HG03565 (cell line): ENCODE measurements around the gene TTC3.
A peak's percentile ranks its signal among the peaks of the same experiment; 100 is the strongest.

Experiments used
- ATAC-seq: cut with Tn5 transposase; IDR thresholded peaks from one replicate; pipeline ENCODE4 v1.9.1; 2021; ENCODE audit warnings: mild to moderate bottlenecking, moderate library complexity; ENCODE audit not compliant: unreplicated experiment

Gene TTC3

DNA sequence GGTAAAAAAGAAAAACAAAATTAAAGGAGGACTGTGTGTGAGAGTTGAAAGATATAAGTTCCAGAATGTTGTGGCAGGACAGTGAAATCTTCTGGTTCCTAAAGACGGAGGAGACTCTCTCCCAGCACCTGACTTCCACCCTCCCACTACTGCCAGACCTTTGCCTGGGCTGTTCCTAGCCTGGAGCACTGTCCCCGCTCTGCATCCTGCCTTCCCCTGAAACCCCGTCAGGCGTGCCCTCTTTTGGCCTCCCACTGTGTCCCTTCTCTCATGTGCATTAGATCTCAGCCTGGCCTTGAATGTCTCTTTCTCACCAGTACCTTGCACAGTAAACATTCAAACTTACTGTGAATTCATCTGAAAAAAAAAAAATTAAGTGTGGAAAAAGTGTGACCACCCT is 120.0 kb downstream of the TTC3 start:
- ATAC-seq, result no peak

- no peak for ATAC-seq
Observed at GRCh38 chr21:37193676-37194075, 120.6 kb downstream of the TTC3 start.

GRCh38 chr21:37195059-37195458 is 122.0 kb downstream of the TTC3 start:
- no peak for ATAC-seq

- ATAC-seq, result no peak
Observed at GRCh38 chr21:37195610-37196009, 122.6 kb downstream of the TTC3 start.

DNA sequence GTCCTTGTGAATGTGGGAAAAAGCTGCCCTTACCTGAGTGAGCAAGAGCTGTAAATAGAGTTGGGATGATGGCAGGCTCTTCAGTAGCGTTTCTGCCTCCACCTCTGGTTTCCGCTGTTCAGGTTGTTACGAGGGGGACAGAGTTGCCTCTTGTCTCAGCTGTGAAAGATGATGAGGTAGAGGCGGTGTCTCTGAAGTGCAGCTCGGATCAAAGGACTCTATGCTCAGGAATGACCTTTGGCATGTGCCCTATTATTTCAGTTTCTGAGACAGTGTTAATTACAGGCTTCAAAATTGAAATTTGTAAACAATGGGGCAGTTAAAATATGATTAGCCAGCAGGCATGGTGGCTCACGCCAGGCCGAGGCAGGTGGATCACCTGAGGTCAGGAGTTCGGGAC is 123.8 kb downstream of the TTC3 start:
- no peak for ATAC-seq

DNA sequence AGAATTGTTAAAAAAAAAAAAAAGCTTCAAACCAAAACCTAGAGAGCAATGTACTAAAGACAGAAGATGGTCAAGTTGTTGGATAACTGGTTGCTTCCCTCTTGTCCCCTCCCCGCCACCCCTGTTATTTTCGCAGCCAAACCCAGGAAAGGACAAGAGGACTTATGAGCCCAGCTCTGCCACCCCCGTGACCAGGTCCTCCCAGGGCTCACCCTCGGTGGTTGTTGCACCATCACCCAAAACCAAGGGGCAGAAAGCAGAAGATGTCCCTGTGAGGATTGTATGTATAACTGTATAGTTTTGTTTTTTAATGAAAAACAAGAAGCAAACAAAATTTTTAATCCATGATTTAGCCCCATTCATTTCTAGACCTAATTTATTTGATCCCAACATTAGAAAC is 124.7 kb downstream of the TTC3 start:
- no peak for ATAC-seq

DNA sequence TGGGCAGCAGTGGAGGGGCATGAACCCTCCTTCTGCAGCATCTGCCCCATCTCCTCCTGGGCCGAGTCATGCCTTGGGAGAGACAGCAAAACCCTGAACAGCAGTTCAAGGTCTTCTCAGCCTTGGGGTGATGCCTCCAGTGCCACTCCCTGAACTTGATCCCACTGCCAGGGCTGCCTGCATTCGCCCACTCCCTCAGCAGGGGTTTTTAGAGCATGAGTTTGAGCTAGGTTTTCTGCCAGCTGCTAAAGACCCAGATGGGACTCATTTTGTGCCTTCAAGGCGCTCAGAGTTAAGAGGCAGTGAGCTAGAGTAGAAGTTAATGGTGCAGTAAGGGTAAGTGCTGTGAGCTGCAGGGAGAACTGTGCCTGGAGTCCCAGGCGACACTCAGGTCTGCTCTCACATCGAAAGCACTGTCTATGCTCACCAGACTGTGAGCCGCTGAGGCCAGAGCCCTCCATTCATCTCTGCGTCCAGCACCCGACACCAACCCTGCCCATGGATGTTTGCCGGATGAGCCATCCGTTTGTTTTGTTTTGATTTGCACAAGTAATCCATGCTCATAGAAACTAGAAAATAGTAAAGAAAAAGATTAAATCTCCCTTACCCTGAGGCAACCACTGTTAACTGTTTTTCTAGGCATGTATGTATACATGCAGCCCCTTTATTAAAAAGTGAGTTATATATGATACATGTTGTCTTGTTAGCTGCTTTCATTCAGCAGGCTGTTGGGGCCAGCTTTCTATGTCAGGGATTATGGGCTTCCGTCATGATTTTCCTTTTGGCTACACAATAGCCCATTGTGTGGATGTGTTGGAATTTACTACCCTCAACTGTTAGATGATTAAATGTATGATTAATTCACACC is 126.2 kb downstream of the TTC3 start:
- no peak for ATAC-seq

GRCh38 chr21:37200641-37201480 is 127.8 kb downstream of the TTC3 start:
- no peak for ATAC-seq

DNA sequence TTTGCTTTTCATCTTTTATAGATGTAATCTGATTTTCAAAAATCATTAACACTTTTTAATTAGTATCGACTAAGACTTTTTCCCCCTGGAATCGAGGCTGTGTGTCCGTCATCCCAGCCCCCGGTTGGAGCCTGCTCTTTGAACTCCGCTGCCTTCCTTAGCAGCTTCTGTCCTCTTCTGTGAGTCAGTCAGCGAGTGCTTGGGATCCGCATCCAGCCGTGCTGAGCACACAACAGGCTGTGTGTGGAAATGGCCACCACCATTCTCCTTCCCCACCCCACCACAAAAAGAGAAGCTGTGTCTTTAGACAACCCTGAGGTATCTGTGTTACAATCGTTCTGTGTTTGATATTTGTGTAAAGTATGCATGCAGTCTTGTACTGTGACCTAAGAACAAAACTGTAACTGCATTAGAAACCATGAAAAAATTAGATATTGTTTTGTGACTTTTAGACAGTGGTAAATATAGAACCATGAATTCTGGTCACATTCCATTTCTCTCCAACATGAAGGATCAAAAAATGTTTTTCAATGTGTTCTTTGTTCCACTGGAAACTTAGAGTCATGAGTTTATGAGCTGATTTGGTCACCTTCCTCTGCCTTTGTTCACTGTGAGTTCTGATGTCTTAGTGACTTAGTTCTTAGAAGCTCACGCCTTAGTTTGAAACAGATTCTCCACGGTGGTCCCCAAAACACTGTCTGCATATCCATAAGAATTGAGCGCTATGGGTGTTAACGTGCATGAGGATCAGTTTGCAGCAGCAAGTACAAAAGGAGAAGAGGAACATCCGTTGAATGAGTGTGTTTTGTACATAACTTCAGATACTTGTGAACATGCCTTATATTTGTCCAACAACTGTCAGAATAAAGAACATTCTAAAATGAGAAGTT is 129.4 kb downstream of the TTC3 start:
- ATAC-seq, result no peak

- ATAC-seq, result no peak
Observed at GRCh38 chr21:37204580-37204979, 131.5 kb downstream of the TTC3 start.

DNA sequence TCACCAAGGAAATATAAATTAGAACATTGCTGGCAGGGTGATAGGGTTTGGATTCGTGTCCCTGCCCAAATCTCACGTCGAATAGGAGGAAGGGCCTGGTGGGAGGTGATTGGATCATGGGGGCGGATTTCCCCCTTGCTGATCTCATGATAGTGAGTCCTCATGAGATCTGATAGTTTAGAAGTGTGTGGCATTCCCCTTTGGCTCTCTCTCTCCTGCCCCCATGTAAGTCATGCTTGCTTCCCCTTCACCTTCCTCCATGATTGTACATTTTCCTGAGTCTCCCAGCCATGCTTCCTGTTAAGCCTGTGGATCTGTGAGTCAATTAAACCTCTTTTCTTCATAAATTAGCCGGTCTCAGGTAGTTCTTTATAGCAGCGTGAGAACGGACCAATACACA is 133.4 kb downstream of the TTC3 start:
- no peak for ATAC-seq

DNA sequence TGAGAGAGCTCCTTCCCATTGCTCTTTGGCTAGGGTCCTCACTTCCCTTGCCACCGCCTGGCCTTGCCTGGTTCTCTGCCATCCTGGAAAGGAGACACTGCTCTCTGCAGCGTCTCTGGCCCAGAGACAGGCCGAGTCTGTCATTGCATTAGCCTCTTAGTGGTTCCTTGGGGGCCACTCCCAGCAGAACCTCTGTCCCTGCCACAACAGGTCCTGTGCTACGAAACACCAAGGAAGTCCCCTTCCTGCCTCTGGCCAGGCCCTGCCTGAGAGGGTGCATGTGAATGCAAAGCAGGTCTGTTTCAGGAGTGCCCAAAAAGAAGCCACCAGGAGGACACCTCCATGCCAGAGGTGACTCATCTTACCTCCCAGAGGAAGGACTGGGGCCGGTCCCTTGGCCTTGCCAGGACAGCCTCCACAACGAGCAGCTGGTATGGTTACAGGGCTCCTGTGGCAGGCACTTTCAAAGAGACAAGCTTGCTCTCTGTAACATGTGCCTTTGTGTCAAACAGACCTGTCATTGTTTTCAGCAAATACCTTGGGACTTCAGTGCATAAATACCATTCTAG is 134.5 kb downstream of the TTC3 start:
- peak; percentile 53 for ATAC-seq

GRCh38 chr21:37208056-37208721 is 135.1 kb downstream of the TTC3 start:
- ATAC-seq, result no peak

DNA sequence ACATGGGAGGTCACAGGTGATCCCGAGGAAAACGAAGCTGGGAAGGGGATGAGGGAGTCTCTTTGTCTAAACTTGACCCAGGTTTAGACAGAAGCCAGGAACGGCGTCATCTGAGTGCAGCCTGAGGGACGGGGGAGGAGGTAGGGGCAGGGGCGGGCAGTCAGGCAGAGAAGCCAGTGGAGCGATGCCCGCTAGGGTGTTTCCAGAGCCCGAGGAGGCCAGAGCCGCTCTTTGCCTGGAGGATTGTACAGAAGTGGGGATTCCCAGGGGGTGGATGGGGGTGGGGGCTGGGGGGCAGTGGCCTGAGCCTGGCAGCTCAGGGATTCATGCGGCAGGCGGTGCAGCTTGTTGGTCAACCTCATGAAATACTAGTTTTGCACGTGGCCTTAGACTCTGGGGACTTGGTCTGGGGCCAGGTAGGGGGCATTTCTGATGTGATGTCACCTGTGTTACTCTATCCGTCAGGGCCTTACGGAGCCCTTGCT is 135.7 kb downstream of the TTC3 start:
- ATAC-seq, result no peak

- no peak for ATAC-seq
Observed at GRCh38 chr21:37210130-37210529, 137.1 kb downstream of the TTC3 start.

- no peak for ATAC-seq
Observed at GRCh38 chr21:37210799-37211198, 137.7 kb downstream of the TTC3 start.

DNA sequence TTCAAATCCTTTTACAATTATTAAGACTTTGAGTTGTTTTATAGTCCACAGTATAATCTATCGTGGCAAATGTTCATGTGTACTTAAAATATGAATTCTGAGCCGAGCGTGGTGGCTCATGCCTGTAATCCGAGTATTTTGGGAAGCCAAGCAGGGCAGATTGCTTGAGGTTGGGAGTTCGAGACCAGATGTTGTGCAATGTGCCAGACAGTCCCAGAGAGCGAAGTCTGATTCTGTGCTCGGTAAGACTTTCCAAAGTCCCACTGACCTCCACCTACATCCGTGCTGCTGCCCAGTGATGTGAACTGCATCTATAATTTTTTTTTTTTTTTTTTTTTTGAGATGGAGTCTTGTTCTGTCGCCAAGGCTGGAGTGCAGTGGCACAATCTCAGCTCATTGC is 141.9 kb downstream of the TTC3 start:
- ATAC-seq, result no peak

DNA sequence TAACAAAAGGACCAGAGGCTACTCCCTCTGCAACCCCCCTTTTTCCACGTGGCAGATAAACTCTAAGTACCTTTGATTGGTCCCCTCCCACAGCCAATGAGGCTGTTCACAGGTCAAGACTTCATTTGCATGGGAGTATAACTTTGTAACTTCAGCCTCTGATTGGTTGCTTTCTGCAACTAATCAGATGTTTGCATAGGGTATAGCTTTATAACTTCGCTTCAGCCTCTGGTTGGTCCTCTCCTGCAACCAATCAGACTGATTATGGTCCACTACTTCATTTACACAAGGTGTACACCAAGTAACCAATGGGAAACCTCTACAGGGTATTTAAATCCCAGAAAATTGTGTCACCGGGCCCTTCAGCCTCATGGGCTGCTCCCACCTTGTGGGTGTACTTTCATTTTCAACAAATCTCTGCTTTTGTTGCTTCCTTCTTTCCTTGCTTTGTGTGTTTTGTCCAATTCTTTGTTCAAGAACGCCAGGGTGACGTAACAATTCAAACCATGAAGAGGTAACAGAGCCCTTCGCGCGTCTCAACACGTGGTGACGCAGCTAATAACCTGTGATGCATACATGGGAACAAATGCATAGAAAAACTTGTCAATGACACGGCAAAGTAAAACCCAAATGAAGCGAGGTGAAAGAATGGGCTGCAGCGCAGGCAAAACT is 146.8 kb downstream of the TTC3 start:
- no peak for ATAC-seq

- peak; percentile 31 for ATAC-seq
Observed at GRCh38 chr21:37220433-37220980, 147.5 kb downstream of the TTC3 start.
